Mammary epithelial cell (primary cell): ENCODE measurements around the gene ZNRD2.

Experiments
- CTCF ChIP-seq, 2 donors: IDR thresholded peaks in 1 of 2; conservative IDR thresholded peaks in 1 of 2; 2 replicates each; pipeline ENCODE4 v1.5.1; 2011 to 2012; ENCODE audit warnings: inconsistent platforms in 2 of 2, low read length in 2 of 2, mild to moderate bottlenecking in 2 of 2, control low read depth in 1 of 2, low read depth in 1 of 2; ENCODE audit not compliant: insufficient read depth in 1 of 2; ENCODE audit errors: extremely low read depth in 1 of 2
- EZH2 ChIP-seq: IDR thresholded peaks from 2 replicates; pipeline ENCODE4 v1.6.1; 2012; ENCODE audit warnings: low read length, inconsistent platforms, borderline replicate concordance

GRCh38 chr11:65620666-65621065, 50.4 kb downstream of the ZNRD2 start:
- TF ChIP-seq CTCF (conservative IDR thresholded peaks at IDR 0.05 in 1 of 2, IDR thresholded peaks at IDR 0.05 in 1 of 2; ENCODE audit: extremely low read depth in 1 of 2, insufficient read depth in 1 of 2, low read depth in 1 of 2, low read length in 2 of 2) (no peak), EZH2 (no peak)
